ENCODE data around the gene NCKAP5L. TPM values are rescaled to one million over a fixed set of nuclear protein-coding genes. Genes with fewer than 3 reads are reported as not detected.

NCKAP5L gene
- total RNA-seq, 1 donor from 2014 or later: 5.5 TPM

DNA sequence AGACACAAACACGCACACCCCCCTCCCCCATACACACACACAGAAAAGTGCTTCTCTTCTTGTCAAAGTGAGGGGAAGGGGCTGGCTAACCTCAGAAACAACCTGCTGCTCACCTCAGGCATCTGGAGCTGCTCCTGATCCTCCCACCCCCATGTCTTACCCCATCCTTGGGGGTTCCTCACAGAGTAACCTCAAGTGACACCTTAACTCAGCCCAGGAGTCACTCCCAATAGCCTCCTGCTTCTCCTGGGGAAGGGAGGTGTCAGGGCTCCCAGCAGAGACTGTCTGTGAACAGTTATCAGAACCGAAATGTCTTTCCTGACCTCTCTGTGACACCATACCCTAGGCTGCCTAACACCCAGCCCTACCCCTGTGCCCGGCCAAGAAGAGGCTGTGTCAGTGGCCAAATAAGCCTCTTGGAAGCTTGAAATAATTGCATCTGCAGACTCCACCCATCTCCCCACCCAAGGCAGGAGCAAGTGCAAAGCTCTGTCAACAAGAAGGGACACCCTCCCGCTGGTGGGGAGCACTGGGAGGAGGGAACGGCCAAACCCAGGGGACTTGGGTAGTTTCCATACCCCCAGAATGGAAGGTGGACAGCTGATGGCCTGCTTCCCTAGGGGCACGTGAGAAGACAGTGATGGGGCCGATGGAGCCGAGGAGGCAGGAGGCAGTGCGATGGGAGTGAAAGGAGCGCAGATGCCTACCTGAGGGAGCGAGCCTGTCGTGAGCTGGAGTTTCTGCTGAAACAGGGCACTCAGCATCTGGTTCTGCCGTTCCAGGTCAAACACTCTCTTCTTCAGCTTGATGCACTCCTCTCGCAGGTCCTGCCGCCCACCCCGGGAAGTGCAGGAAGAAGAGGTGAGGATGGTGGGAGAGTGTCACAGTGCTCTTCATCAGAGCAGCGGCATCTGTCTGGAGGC lies 26.8 kb downstream of the NCKAP5L start:
- no peak for DNase-seq (ENCODE audit: low read depth in 2 of 2)

GRCh38 chr12:49800421-49801140 lies 27.6 kb downstream of the NCKAP5L start:
- no peak for DNase-seq (ENCODE audit: low read depth in 2 of 2)

GRCh38 chr12:49798934-49799333 lies 29.3 kb downstream of the NCKAP5L start:
- DNase-seq (ENCODE audit: low read depth in 2 of 2): no peak

DNA sequence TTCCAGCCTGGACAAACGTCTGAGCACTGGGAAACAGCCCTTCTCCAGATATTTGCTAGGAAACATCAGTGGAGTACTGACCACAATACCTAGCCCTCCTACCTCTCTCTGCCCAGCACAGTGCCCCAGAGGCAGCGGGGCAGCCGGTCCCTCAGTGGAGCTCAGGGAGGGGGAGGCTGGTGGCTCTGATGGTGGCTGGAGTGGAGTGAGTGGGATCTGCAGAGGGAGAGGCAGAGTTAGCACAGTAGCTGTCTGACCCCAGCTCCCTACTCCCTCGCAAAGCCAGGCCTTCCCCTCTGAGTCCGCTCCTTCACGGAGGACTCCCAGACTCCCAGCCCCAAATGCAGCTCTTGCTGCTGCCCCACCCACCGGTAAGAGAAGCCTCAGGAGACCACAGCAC lies 30.0 kb downstream of the NCKAP5L start:
- DNase-seq (ENCODE audit: low read depth in 2 of 2): no peak

DNA sequence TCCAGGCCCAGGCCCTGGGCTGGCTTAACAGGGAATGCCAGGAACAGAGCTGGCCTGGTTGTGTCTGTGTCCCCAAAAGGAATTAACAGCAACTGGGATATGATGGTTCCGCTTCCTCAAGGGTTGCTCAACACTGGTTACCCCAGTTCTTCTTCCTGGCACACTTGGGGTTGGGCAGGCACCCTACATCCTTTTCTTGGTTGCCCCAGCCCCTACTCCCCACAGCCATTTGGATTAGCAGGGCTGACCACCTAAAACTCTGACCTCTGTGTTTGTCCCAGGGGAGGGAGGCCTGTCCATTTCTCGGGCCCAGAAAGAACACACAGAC lies 30.8 kb downstream of the NCKAP5L start:
- no peak for DNase-seq (ENCODE audit: low read depth in 2 of 2)

DNA sequence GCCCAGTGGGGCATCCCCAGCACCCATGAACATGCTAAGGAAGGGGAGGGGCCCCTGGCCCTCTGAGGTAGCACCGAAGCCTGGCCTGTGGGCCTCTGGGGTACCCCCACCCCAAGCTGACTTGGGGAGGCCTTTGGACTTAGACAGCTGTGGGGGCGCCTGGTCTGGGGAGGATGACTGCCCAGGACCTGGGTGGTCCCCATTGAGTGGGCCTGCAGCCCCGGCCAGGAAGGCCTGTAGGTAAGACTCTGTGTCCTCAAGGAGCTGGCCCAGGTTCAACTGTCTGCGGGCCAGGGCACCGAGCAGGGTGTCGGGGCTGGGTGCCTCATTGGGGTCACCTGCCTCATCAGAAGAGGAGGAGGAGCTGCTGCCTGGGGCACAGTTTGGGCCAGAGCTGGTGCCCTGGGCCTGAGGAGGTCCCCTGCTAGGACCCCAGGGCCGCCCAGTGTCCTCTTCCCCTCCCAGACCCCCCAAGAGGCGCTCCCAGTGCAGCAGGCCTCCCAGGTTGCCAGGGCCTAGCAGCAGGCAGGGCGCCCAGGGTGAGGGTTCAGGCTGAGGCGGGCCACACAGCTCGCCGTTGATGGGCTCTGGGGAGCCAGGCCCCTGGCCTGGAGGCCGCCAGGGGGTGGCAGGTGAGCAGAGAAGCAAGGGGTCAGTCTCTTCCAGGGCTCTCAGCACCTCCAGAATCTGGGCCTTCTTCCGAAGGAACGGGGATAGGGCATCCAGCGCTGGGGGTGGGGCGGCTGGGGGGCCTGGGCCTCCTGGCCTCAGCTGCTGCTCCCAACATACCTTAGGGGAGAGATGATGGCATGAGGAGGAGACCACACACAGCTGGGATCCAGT lies 31.4 kb downstream of the NCKAP5L start:
- no peak for DNase-seq (ENCODE audit: low read depth in 2 of 2)

GRCh38 chr12:49796155-49796554 lies 32.1 kb downstream of the NCKAP5L start:
- no peak for DNase-seq (ENCODE audit: low read depth in 2 of 2)

DNA sequence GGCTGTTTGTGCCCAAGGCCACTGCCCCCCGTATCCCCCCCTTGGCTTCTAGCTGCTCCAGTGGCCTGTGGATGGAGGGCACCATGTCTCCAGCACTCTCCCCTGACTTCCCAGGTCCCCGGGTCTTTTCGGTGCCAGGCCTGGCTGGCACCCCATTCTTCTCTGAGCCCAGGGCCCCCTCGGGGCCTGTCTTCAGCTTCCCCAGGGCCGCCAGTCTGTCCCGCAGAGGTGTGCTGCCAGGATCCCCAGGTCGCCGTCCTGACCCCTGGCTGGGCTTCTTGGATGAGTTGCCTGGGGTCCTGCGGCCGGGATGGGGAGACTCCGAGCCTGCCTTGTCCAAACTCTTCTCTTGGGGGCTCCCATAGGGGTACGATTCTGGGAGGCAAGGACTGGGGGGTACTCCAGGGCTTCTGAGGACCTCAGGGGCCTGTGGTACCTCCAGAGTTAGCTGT lies 32.5 kb downstream of the NCKAP5L start:
- no peak for DNase-seq (ENCODE audit: low read depth in 2 of 2)

- no peak for DNase-seq (ENCODE audit: low read depth in 2 of 2)
Measured at GRCh38 chr12:49794811-49795653, 33.2 kb downstream of the NCKAP5L start.

GRCh38 chr12:49794021-49794420 lies 34.2 kb downstream of the NCKAP5L start:
- no peak for DNase-seq (ENCODE audit: low read depth in 2 of 2)

- DNase-seq (ENCODE audit: low read depth in 2 of 2): no peak
Measured at GRCh38 chr12:49793620-49794019, 34.6 kb downstream of the NCKAP5L start.

DNA sequence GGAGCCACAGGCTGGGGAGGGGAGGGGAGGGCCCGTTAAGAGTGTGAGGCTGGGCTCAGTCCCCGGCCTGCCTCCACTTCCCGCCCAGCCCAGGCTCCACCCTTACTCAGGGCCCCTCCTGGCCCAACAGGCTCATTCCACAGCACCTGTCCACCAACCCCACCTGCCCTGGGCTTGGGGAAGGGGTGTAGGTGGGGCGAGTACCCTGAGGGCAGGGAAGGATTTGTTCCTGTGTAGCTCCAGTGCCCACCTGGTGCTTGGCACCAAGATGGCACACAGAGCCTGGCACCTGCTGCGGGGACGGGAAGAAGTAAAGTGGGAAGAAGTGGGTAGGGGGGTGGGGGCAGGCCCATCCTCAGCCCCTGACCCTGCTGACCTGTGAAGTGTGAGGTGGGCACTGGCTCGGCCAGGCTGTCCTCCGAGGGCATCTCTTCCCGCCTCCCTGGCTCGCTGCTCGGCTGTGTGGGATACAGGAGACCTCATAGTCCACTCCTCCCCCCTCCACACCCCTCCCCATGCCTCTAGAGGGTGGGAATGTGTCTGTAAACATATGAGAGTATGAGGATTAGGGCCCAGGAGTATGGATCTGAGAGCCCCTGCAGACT lies 35.1 kb downstream of the NCKAP5L start:
- DNase-seq (ENCODE audit: low read depth in 2 of 2): no peak

DNA sequence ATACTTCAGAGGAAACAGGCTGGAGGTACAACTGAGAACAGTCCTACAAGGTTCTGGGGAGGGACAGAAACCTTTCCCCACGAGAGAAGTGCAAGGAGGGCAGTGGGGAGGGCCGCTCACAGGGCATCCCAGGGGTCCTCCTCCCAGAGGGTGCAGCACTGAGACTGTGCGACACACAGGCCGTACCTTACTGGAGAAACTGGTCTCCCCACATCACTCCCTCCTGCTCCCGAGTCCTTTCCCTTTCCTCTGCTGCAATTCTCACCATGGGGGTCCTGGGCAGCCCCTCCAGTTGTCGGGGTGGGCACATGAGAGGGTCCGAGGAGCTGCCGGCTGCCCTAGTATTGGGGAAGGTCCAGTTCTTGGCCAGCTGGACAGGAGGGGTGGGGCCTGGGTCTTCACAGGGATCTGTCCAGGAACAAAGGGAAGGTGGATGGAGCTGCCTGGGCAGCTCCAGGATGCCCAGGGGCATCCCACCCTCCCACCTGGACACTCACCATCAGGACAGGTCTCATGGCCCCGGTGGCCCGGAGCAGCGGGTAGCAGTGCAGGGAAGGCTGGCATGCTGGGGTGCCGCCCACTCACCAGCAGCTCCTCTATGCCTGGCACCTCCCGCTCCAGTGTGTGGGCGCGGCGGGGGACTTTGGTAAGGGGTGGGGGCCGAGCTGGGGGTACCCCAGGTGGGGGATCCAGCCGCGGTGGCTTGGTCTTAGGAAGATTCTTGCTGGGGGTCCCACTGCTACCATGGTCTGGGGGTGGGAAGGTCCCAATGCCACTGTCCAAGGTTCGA lies 35.8 kb downstream of the NCKAP5L start:
- no peak for DNase-seq (ENCODE audit: low read depth in 2 of 2)

DNA sequence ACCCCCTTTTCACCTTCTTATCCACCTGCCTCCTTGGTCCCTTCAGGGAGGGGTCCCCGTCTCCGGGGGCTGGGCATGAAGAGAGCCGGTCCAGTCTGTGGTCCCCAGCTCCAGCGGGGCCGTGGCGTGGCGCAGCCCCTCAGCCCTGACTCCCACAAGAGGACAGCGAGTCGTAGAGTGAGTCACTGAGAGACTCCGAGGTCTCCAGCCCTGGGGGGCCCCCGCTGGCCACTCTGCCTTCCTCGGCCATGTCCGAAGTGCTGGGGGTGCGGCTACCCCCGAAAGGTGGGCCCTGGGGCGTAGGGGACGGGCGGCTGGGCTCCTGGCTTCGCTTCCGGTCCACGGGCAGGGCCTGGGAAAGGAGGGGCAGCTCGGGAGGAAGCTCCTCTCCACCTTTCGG lies 36.5 kb downstream of the NCKAP5L start:
- no peak for DNase-seq (ENCODE audit: low read depth in 2 of 2)

- no peak for DNase-seq (ENCODE audit: low read depth in 2 of 2)
Measured at GRCh38 chr12:49790741-49791555, 37.3 kb downstream of the NCKAP5L start.

DNA sequence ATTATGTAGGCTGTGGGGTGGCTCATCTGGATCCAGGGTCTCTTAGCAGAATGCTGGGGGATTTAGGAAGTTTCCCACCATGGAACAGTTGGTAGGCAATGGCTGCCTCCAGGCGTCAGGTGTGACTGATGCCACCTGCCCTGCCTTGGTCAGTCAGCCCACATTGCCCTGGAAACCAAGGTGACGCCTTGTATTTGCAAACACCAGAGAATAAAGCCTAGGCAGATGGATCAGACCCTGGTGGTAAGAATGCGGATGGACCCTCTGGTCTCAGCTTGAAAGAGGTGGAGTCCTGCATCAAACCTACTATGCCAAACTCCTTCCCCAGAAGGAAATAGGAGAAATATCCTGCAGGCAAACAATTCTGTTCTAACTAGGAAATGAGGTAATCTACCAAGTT lies 38.2 kb downstream of the NCKAP5L start:
- peak in 1 of 2 donors; percentile 13 for DNase-seq (ENCODE audit: low read depth in 2 of 2)

DNA sequence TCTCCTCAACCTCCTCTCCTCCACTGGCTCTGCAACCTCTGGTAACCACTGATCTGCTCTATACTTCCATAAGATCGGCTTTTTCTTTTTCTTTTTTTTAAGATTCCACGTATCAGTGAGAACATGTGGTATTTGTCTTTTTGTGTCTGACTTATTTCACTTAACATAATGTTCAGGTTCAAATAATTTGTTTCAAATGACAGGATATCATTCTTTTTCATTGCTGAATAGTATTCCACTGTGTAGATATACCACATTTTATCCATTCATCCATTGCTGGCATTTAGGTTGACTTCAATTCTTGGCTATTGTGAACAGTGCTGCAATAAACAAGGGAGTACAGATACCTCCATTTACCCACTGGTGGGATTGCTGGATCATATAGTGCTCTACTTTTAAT lies 40.5 kb downstream of the NCKAP5L start:
- DNase-seq (ENCODE audit: low read depth in 2 of 2): no peak

DNA sequence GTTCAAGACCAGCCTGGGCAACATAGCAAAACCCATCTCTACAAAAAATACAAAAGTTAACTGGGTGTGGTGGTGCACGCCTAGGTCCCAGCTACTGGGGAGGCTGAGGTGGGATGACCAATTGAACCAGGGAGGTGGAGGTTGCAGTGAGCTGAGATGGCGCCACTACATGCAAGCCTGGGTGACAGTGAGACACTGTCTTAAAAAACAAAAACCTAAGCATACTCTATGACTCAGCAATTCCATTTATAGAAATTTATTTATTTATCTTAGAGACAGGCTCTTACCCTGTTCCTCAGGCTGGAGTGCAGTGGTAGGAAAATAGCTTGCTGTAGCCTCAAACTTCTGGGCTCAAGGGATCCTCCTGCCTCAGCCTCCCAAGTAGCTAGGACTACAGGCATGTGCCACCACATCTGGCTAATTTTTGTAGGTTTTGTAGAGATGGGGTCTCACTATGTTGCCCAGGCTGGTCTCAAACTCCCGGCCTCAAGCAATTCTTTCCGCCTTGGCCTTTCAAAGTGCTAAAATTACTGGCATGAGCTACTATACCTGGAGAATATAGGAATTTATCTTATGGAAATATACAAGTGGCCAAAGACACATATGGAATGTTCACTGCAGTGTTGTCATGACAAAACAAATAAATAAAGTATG lies 43.3 kb downstream of the NCKAP5L start:
- DNase-seq (ENCODE audit: low read depth in 2 of 2): peak in 1 of 2 donors; percentile 52
